Measurements from ENCODE around the gene CACNA2D3. TPM values are rescaled to one million over a fixed set of nuclear protein-coding genes. Genes with fewer than 3 reads are reported as not detected.

Gene CACNA2D3
- total RNA-seq, 1 donor from 2014 or later, result 7.3 TPM

- Histone ChIP-seq H3K27ac (no peak overlapping the region), H3K36me3 (no peaks in the 10 kb centered on the region), H3K4me1 (no peaks in the 10 kb centered on the region), H3K27me3 (no peaks in the 10 kb centered on the region), H3K9me3 (no peaks in the 10 kb centered on the region), H3K4me3 (no peak overlapping the region)
- intact Hi-C loops (cut with DNase I), result no loop called here
- DNase-seq (no peak), ATAC-seq (no peak)
- no peak for TF ChIP-seq CTCF (IDR thresholded peaks at IDR 0.05)
Observed at GRCh38 chr3:54309601-54310000, 187.2 kb downstream of the CACNA2D3 start.

GRCh38 chr3:54311211-54311747 lies 188.9 kb downstream of the CACNA2D3 start:
- Histone ChIP-seq H3K9me3 (no peaks in the 10 kb centered on the region), H3K36me3 (no peaks in the 10 kb centered on the region), H3K27ac (no peak overlapping the region), H3K4me1 (no peaks in the 10 kb centered on the region), H3K4me3 (no peak overlapping the region), H3K27me3 (no peaks in the 10 kb centered on the region)
- intact Hi-C loops (cut with DNase I), result no loop called here
- no peak for TF ChIP-seq CTCF (IDR thresholded peaks at IDR 0.05)
- no peak for ATAC-seq
- no peak for DNase-seq

GRCh38 chr3:54312156-54312899 lies 190.0 kb downstream of the CACNA2D3 start:
- H3K36me3 ChIP-seq, result no peaks in the 10 kb centered on the region
- H3K4me1 ChIP-seq, result no peaks in the 10 kb centered on the region
- no peak overlapping the region for H3K4me3 ChIP-seq
- TF ChIP-seq CTCF (IDR thresholded peaks at IDR 0.05), result no peak
- H3K27ac ChIP-seq, result no peak overlapping the region
- intact Hi-C loops (cut with DNase I), result no loop called here
- H3K27me3 ChIP-seq, result no peaks in the 10 kb centered on the region
- DNase-seq, result no peak
- no peak for ATAC-seq
- no peaks in the 10 kb centered on the region for H3K9me3 ChIP-seq

GRCh38 chr3:54313418-54313817 lies 191.1 kb downstream of the CACNA2D3 start:
- intact Hi-C loops (cut with DNase I), result no loop called here
- ATAC-seq (no peak), DNase-seq (no peak)
- no peaks in the 10 kb centered on the region for H3K27me3 ChIP-seq
- H3K27ac ChIP-seq, result no peak overlapping the region
- TF ChIP-seq CTCF (IDR thresholded peaks at IDR 0.05), result no peak
- H3K36me3 ChIP-seq, result no peaks in the 10 kb centered on the region
- H3K4me3 ChIP-seq, result no peak overlapping the region
- no peaks in the 10 kb centered on the region for H3K4me1 ChIP-seq
- H3K9me3 ChIP-seq, result no peaks in the 10 kb centered on the region

- no peak for DNase-seq
- peak; percentile 30 for ATAC-seq
- no peak for TF ChIP-seq CTCF (IDR thresholded peaks at IDR 0.05)
- Histone ChIP-seq H3K9me3 (no peaks in the 10 kb centered on the region), H3K4me3 (no peak overlapping the region), H3K4me1 (no peaks in the 10 kb centered on the region), H3K27ac (no peak overlapping the region), H3K27me3 (no peaks in the 10 kb centered on the region), H3K36me3 (no peaks in the 10 kb centered on the region)
- intact Hi-C loops (cut with DNase I), result no loop called here
Observed at GRCh38 chr3:54321520-54321919, 199.2 kb downstream of the CACNA2D3 start.

Measured in upper lobe of right lung (tissue), 1 donor.